Heart right ventricle (tissue), 16 donors: ENCODE measurements around the gene ZNF398. TPM values are rescaled to one million over a fixed set of nuclear protein-coding genes. Genes with fewer than 3 reads are reported as not detected.

Experiments
- ATAC-seq, 8 donors: fragments of 200-7000 bp; cut with Tn5 transposase; one replicate each; pipeline ENCODE4 v1.9.1; 2020; ENCODE audit warnings: mild to moderate bottlenecking in 8 of 8, moderate library complexity in 8 of 8, moderate number of reproducible peaks in 1 of 8
- DNase-seq, 2 donors: peaks; one replicate each; pipeline ENCODE4 v3.0.0-alpha.2; 2020
- H3K27ac ChIP-seq, 10 donors: fragments of 200-600 bp; sonication (generic) in 2 of 10; one replicate each; pipeline versions ENCODE4 v1.5.0 to v1.8.0; 2020 to 2022; ENCODE audit warnings: mild to moderate bottlenecking in 3 of 10
- H3K27me3 ChIP-seq, 7 donors: fragments of 200-600 bp; one replicate each; pipeline ENCODE4 v1.8.0; 2021 to 2022; ENCODE audit warnings: mild to moderate bottlenecking in 2 of 7
- H3K36me3 ChIP-seq, 9 donors: fragments of 200-600 bp; sonication (generic) in 1 of 9; one replicate each; pipeline versions ENCODE4 v1.5.0 to v1.8.0; 2020 to 2022; ENCODE audit warnings: mild to moderate bottlenecking in 2 of 9
- H3K4me1 ChIP-seq, 9 donors: fragments of 200-600 bp; sonication (generic) in 1 of 9; one replicate each; pipeline versions ENCODE4 v1.5.0 to v1.8.0; 2020 to 2022; ENCODE audit warnings: mild to moderate bottlenecking in 4 of 9
- H3K4me3 ChIP-seq, 10 donors: fragments of 200-600 bp; sonication (generic) in 2 of 10; one replicate each; pipeline versions ENCODE4 v1.5.0 to v1.8.0; 2020 to 2022; ENCODE audit warnings: mild to moderate bottlenecking in 7 of 10, moderate library complexity in 2 of 10
- H3K9me3 ChIP-seq, 11 donors: fragments of 200-600 bp in 10 of 11; sonication (generic) in 2 of 11; one replicate each; pipeline versions ENCODE4 v1.5.0 to v1.8.0; 2013 to 2022; ENCODE audit warnings: mild to moderate bottlenecking in 2 of 11, control low read depth in 1 of 11, moderate library complexity in 1 of 11
- WGBS, 2 donors: extraction: QIAGEN DNeasy Blood & Tissue Kit; methylation state at CpG; one replicate each; pipeline ENCODE4 v1.1.7; 2013; ENCODE audit warnings: inconsistent platforms in 1 of 2; 5-methylcytosine and 5-hydroxymethylcytosine counted together
- intact Hi-C, 10 donors: fragments of 100-400 bp; cut with DNase I; formaldehyde crosslinking; loops; one replicate each; pipeline versions ENCODE4 v1.11.1 to v1.14.2; 2022
- polyA plus RNA-seq, 2 donors: library from polyadenylated mRNA; stranded (reverse); fragments of 200-250 nt; gene quantifications; one replicate each; pipeline ENCODE4 v1.2.3, GENCODE V29; 2013
- total RNA-seq, 10 donors: library from RNA; stranded (reverse); fragmentation: NEBNext Ultra II Directional in 3 of 10; extraction: Animal tissue kit (Norgen Biotek cat#: 25700) in 3 of 10; gene quantifications; one replicate each; pipeline versions ENCODE4 v1.2.1 to v1.2.4, GENCODE V29; 2021 to 2023
- TF ChIP-seq, protein P1 (sequence below), 9 donors: fragments of 200-600 bp; sonication (generic) in 2 of 9; IDR thresholded peaks; one replicate each; pipeline versions ENCODE4 v1.5.0 to v1.8.0; 2021 to 2022; ENCODE audit warnings: antibody characterized with exemption in 9 of 9, mild to moderate bottlenecking in 5 of 9, moderate library complexity in 1 of 9
- donor health status: Arrhythmogenic right ventricular cardiomyopathy.
- donor health status: ischemic (EF 13 %, LVEDD 7.1; RV severe dilation, severe dysfunction).
- donor health status: healthy with polysubstance abuse.
- donor health status: DM: no; HTN: yes; CAD: no.
- donor health status: DM: no; HTN: no; CAD: no.
- donor health status: ischemic (EF 25% LVEDD 6.9; RV normal size, moderate dysfunction).
- donor health status: ischemic (EF 25% LVEDD 5.7; RV mildly dilated, moderate dysfunction).
- donor health status: healthy.
- donor health status: DM: yes; HTN: yes; CAD: no.
- donor health status: Ischemic cardiomyopathy.
- donor health status: ischemic (EF 35%, LVEDD 5.7; RV mildly dilated, moderate dysfunction).
- donor health status: nonischemic (EF 11% LVEDD 7.7; RV severe dilation, severe dysfunction).
- donor health status: DM: yes; HTN: yes; CAD: no.
- donor health status: PGD.
- donor health status: ischemic (EF 29% LVEDD 5.4; RV normal size, mild dysfunction).
- donor health status: nonischemic (EF 23%, LVEDD 6.1; RV moderate dilation, normal function).

ZNF398 gene
- total and polyA plus RNA-seq, 12 donors = 2.0 to 9.2 (median 7.4) TPM

DNA sequence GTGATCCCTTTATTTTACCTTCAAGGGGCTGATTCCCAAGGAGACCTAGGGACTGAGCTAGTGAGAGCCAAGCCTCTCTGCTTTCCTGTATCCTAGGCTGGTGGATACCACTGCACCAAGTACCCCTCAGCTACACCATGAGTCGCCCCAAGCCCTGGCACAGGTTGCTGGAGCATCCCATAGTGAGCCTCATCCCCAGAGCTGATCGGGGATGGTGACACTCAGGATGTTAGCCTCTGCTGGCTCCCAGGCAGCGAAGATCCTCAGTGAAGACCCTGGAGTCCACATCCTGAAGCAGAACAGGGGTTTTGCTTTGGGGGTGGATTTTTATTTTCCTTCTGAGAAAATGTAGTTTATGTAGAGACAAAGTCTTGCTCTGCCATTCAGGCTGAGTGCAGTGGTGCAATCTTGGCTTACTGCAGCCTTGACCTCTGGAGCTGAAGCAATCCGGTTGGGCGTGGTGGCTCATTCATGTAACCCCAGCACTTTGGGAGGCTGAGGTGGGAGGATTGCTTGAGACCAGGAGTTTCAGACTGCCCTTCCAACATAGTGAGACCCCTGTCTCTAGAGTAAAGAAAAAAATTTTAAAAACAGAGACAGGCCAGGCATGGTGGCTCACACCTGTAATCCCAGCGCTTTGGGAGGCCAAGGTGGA, 79.7 kb downstream of the ZNF398 start:
- Histone ChIP-seq H3K27ac (no peak overlapping the region), H3K9me3 (no peaks in the 10 kb centered on the region), H3K27me3 (no peaks in the 10 kb centered on the region), H3K4me3 (no peak overlapping the region), H3K36me3 (peaks cover 0 to 41% (median 18%) of the 10 kb centered on the region in 9 donors), H3K4me1 (no peaks in the 10 kb centered on the region)
- TF ChIP-seq, protein P1, sequence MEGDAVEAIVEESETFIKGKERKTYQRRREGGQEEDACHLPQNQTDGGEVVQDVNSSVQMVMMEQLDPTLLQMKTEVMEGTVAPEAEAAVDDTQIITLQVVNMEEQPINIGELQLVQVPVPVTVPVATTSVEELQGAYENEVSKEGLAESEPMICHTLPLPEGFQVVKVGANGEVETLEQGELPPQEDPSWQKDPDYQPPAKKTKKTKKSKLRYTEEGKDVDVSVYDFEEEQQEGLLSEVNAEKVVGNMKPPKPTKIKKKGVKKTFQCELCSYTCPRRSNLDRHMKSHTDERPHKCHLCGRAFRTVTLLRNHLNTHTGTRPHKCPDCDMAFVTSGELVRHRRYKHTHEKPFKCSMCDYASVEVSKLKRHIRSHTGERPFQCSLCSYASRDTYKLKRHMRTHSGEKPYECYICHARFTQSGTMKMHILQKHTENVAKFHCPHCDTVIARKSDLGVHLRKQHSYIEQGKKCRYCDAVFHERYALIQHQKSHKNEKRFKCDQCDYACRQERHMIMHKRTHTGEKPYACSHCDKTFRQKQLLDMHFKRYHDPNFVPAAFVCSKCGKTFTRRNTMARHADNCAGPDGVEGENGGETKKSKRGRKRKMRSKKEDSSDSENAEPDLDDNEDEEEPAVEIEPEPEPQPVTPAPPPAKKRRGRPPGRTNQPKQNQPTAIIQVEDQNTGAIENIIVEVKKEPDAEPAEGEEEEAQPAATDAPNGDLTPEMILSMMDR (IDR thresholded peaks at IDR 0.05) = no peak
- 77 to 90% methylated on average over 6 of the region's 6 CpGs for WGBS, 2 donors
- intact Hi-C loops = no loop called here
- ATAC-seq (peak in 1 of 8 donors; percentile 11), DNase-seq (no peak)

DNA sequence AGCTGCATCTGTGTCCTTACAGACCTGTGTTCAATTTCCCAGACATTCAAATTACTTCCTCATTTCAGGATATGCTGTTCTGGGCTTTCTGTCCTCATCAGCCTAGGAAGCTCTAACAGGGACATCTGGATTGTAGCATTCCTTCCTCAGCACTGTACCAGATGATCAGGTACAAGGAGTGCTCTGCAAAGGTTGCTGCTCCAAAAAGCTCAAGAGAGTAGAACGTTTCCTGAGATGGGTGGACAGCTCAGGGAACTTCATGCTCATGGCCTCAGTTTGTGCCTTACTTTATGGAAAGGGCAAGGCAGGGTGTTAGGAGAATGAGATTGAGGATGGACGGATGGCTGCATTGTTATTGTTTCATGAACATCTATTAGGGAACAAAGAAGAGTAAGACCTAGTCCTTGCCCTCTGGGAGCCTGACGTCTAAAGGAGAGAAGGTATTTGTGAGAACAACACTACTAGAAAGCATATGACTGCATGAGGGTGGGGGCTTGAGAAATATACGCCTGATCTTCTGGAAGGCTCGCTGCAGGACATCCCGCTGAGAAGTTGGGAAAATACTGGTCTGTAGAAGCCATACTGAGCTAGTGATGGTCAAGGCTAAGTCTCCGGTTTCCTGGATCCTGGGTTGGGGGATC, 81.7 kb downstream of the ZNF398 start:
- H3K9me3 ChIP-seq = no peaks in the 10 kb centered on the region
- peak in 2 of 8 donors; percentile 12 for ATAC-seq

DNA sequence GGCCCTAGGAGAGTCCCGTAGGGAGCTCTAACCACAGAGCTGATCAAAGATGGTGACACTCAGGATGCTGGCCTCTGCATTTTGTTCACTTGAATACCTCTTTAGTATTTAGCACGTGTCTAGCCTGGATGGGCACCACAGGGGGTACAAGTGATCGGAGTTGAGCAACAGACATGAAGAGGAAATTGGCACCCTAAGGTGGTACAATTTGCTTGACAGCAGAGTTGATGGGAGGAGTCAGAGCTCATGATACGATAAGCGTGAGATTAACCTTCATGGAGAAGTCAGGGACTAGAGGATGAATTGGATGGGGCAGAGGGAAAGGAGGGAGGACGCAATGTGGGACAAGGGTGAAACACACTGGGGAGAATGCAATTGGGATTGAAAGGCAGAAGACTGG, 82.3 kb downstream of the ZNF398 start:
- DNase-seq (no peak), ATAC-seq (peak in 1 of 8 donors; percentile 23)
- TF ChIP-seq, protein P1 (IDR thresholded peaks at IDR 0.05) = no peak
- H3K27ac ChIP-seq = no peak overlapping the region
- no peaks in the 10 kb centered on the region for H3K9me3 ChIP-seq
- H3K4me3 ChIP-seq = no peak overlapping the region
- no peaks in the 10 kb centered on the region for H3K4me1 ChIP-seq
- intact Hi-C loops = no loop called here
- 67 to 70% methylated on average over 6 of the region's 6 CpGs for WGBS, 2 donors
- H3K27me3 ChIP-seq = peaks cover 0 to 15% (median 0%) of the 10 kb centered on the region in 7 donors
- peaks cover 0 to 18% (median 9%) of the 10 kb centered on the region in 9 donors for H3K36me3 ChIP-seq

More for the DNA sequence above, 81.7 kb downstream of the ZNF398 start:
- peaks cover 0 to 13% (median 0%) of the 10 kb centered on the region in 7 donors for H3K27me3 ChIP-seq
- H3K36me3 ChIP-seq = peaks cover 0 to 23% (median 13%) of the 10 kb centered on the region in 9 donors
- H3K27ac ChIP-seq = no peak overlapping the region
- 65% methylated on average over 7 of the region's 7 CpGs for WGBS, 2 donors
- H3K4me3 ChIP-seq = no peak overlapping the region
- DNase-seq = no peak
- intact Hi-C loops = no loop called here
- TF ChIP-seq, protein P1 (IDR thresholded peaks at IDR 0.05) = no peak
- no peaks in the 10 kb centered on the region for H3K4me1 ChIP-seq

DNA sequence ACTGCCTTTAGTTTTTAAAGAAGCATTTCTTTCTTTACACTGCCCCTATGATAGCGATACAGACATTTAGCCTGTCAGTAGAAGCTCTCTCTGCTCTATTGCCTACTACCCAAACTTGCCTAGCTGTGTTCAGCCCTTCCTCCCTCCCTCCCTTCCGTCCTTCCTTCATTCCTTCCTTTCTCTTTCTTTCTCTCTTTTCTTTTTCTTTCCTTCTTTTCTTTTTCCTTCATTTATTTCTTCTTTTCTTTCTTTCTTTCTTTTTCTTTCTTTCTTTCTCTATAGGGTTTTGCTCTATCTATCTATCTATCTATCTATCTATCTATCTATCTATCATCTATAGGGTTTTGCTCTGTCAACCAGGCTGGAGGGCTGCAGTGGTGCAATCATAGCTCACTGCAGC, 85.1 kb downstream of the ZNF398 start:
- H3K4me1 ChIP-seq = no peaks in the 10 kb centered on the region
- no peak overlapping the region for H3K4me3 ChIP-seq
- ATAC-seq = no peak
- intact Hi-C loops = no loop called here
- whole genome bisulfite sequencing, 2 donors = 73 to 78% methylated on average over 2 of the region's 2 CpGs
- peaks cover 0 to 15% (median 0%) of the 10 kb centered on the region in 7 donors for H3K27me3 ChIP-seq
- H3K36me3 ChIP-seq = no peaks in the 10 kb centered on the region
- TF ChIP-seq, protein P1 (IDR thresholded peaks at IDR 0.05) = no peak
- DNase-seq = no peak
- no peaks in the 10 kb centered on the region for H3K9me3 ChIP-seq
- H3K27ac ChIP-seq = no peak overlapping the region

Other genes starting within 250 kb of the ZNF398 start
- gene PDIA4, start 118.9 kb upstream of the ZNF398 start, total RNA-seq = 10 to 100 TPM; 18.2 to 49.2 (median 24.6) TPM
- gene PDIA4, start 118.9 kb upstream of the ZNF398 start, polyA plus RNA-seq = 10 to 100 TPM; 10.2 to 64.5 TPM
- 1 to 10 TPM; 2.0 to 3.4 (median 2.6) TPM for gene ZNF786, start 56.7 kb upstream of the ZNF398 start, total RNA-seq
- gene ZNF786, start 56.7 kb upstream of the ZNF398 start, polyA plus RNA-seq = 1 to 10 TPM; 2.0 TPM
- gene ZNF425, start 21.1 kb upstream of the ZNF398 start, total RNA-seq = 1 to 10 TPM in 1 of 10 donors, under 1 TPM in 9; 0.28 to 1.2 (median 0.78) TPM
- gene ZNF425, start 21.1 kb upstream of the ZNF398 start, polyA plus RNA-seq = under 1 TPM; 0.28 to 0.37 TPM
- gene ZNF282, start 48.1 kb downstream of the ZNF398 start, total RNA-seq = 10 to 100 TPM; 10.4 to 19.9 (median 12.9) TPM
- gene ZNF282, start 48.1 kb downstream of the ZNF398 start, polyA plus RNA-seq = 1 to 10 TPM; 6.7 to 8.1 TPM
- gene ZNF212, start 92.2 kb downstream of the ZNF398 start, total RNA-seq = 1 to 10 TPM; 3.7 to 5.9 (median 4.8) TPM
- 1 to 10 TPM; 3.6 to 5.5 TPM for gene ZNF212, start 92.2 kb downstream of the ZNF398 start, polyA plus RNA-seq
- gene ZNF783, start 114.7 kb downstream of the ZNF398 start, total RNA-seq = 1 to 10 TPM; 2.6 to 6.0 (median 3.3) TPM
- gene ZNF783, start 114.7 kb downstream of the ZNF398 start, polyA plus RNA-seq = 1 to 10 TPM; 2.5 to 6.1 TPM